AG09319 (cell line): ENCODE results near the gene MAML3.

Experiments used
- DNase-seq: peaks from one replicate; pipeline ENCODE4 v3.0.0-alpha.2; 2010; ENCODE audit warnings: low read depth; ENCODE audit errors: extremely low read depth
- TF ChIP-seq, protein P1 (sequence below): IDR thresholded peaks from 2 replicates; pipeline ENCODE4 v1.5.1; 2011; ENCODE audit warnings: low read depth, mild to moderate bottlenecking, inconsistent platforms, low read length, moderate library complexity

Gene MAML3

DNA sequence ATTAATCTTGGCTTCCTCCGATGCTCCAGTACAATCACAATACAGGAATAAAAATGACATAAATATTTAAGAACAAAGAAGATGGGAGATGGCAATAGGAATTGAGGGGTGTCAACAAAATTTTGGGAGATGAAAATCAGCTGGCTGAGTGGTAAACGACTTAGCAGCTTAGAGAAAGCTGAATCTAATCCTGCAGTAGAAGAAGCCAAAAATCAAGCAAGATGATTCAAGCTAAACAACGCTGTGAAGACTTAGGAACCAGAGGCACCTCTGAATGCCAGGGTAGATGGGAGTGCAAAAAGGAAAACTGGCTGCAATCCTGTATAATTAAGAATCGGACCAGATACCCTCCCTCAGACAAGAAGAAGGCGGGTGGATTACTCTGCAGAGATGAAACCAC is 273.1 kb downstream of the MAML3 start:
- TF ChIP-seq, protein P1, sequence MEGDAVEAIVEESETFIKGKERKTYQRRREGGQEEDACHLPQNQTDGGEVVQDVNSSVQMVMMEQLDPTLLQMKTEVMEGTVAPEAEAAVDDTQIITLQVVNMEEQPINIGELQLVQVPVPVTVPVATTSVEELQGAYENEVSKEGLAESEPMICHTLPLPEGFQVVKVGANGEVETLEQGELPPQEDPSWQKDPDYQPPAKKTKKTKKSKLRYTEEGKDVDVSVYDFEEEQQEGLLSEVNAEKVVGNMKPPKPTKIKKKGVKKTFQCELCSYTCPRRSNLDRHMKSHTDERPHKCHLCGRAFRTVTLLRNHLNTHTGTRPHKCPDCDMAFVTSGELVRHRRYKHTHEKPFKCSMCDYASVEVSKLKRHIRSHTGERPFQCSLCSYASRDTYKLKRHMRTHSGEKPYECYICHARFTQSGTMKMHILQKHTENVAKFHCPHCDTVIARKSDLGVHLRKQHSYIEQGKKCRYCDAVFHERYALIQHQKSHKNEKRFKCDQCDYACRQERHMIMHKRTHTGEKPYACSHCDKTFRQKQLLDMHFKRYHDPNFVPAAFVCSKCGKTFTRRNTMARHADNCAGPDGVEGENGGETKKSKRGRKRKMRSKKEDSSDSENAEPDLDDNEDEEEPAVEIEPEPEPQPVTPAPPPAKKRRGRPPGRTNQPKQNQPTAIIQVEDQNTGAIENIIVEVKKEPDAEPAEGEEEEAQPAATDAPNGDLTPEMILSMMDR = no peak
- DNase-seq = no peak

DNA sequence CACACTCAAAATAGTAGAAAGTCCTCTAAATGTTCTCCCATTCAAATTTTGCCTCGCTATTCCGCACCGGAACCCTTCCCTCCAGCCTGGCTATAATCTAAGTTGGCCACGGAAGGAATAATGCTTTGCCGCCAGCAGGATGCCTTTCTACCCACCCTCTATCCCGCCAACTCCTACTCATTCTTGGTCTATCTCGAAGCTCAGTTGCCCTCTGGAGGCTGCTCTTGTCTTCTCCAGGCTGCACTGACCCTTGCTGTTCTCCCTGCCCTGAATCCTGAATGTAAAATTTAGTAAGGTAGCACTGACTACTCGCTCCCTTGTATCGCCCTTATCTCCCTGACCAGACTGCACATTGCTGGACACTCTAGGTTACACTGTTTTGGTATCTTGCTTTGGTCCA is 275.9 kb downstream of the MAML3 start:
- TF ChIP-seq, protein P1 = no peak
- no peak for DNase-seq

DNA sequence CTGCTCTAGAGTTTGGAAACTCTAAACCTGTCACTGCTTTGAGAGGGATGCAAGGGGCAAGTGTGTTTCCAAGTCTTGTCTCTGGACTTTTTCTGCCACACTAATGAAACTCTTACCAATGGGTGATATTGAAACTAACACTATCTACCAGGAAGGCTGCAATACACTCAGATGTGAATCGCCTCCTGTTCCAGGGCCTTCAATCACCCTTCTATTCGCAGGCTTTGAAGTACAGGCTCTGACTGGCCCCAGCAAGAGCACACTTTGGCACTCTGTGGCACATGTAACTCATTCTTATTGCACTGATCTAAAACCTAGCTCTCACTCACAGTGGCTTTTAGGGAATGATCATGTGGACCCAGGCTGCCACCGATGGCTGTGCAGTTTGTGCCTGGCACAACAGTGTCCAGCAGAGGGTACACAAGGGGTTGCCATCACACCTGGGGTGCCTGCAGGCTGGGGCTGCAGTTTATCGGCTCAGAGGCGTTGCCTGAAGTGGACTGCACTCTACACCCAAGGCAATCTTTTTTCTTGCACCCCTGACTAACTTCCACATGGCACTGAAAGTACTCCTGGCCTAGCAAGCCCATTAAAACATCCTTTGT is 277.5 kb downstream of the MAML3 start:
- TF ChIP-seq, protein P1 = no peak
- no peak for DNase-seq

DNA sequence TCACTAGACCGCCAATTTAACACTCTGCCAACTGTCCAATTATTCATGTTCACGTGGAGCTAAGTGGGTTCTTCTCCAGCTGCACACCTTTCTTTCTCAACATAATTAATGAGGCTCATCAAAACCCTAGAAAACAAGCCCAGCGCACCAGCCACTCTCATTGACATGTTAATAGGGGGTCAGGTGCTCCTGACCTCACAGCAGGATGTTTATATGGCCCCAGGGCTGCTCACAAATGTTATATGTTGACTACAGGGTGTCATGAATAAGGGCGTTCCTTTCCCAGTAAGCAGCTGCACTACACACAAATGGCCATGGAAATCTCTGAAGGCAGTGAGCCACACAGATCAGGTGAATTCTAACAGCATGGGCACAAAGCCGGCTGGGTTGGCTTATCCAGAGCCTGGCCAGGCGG is 278.6 kb downstream of the MAML3 start:
- DNase-seq = no peak
- TF ChIP-seq, protein P1 = no peak

DNA sequence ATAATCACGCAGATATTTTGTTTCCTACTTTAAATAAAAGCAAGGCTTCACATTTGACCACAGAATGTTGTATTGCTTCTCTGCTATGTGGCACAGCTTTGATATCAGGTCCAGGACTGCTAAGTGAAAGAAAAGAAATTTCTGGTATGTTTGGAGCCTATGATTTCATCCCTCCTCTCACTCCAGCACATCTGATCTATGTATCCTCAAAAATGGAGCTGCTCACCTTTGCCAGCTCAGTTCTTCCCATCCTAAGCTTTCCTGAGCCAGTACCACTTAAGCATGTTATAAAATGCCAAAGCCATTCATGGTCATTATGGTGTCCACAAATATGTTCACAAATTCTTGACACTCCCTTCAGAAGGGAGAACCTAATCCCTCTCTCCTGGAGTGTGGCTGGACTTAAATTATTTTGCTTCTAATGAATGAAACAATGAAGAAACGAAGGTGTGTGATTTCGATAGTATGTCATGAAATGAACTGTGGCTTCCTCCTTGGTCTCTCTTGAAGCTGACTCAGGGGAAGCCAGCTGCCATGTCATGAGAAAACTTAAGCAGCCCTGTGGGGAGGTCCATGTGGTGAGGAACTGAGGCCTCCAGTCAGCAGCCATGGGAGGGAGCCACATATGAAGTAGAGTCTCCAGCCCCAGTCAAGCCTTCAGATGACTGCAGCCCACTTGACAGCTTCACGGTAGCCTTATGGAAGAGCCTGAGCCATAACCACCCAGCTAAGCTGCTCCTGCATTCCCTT is 280.7 kb downstream of the MAML3 start:
- TF ChIP-seq, protein P1 = no peak
- no peak for DNase-seq

DNA sequence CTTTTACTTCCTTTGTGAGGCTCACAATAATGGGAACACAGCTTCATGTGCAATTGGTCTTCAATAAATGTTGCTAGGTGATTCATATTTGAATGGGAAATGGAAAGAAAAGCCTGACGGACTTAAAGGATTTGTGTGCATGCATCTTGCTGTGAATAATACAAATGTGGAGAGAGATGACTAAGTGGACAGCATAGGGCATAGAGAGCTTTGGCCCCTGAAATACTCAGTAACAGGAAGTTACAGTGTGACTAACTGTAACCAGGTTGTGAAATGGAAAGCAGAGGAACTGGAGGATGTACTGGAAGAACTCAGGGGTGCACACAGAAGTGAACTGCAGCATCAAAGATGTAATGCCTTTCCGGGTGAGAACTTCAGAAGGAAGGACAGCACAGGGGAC is 281.7 kb downstream of the MAML3 start:
- peak; percentile 60 for DNase-seq
- TF ChIP-seq, protein P1 = no peak

DNA sequence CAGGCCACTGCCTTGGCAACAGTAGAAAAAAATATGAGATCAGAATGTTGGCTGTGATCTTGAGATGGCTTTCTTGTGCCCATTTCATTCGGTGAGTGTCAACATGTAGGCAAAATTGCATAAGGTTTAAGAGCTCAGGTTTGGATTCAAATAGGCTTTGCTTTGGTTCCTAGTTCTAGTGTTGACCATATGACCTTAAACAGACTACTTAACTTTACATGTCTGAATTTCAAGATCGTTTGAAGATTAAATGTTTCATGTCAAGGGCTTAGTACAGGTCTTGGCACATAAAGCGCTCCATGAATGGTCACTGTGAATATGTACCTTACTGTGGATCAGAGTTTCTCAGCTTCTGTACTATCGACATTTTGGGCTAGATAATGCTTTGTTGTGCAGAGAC is 284.2 kb downstream of the MAML3 start:
- DNase-seq = no peak
- TF ChIP-seq, protein P1 = no peak
